NCI-H1048 (cell line): ENCODE data around the gene KCTD10.

Source experiments
- DNase-seq: peaks from one replicate; lab custom pipeline; 2025; lab: John Stamatoyannopoulos, UW

The KCTD10 gene, protein sequence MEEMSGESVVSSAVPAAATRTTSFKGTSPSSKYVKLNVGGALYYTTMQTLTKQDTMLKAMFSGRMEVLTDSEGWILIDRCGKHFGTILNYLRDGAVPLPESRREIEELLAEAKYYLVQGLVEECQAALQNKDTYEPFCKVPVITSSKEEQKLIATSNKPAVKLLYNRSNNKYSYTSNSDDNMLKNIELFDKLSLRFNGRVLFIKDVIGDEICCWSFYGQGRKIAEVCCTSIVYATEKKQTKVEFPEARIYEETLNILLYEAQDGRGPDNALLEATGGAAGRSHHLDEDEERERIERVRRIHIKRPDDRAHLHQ

GRCh38 chr12:109477185-109477962, at the start of gene KCTD10, which contains the start of gene UBE3B:
Gene KCTD10, minus strand, starts transcription at chr12:109477300. Its CDS starts 38 bp downstream, at chr12:109477262.
Gene UBE3B, plus strand, starts transcription at chr12:109477634. Its CDS starts 5,918 bp downstream, at chr12:109483552.
- peak; percentile 58 for DNase-seq

DNA sequence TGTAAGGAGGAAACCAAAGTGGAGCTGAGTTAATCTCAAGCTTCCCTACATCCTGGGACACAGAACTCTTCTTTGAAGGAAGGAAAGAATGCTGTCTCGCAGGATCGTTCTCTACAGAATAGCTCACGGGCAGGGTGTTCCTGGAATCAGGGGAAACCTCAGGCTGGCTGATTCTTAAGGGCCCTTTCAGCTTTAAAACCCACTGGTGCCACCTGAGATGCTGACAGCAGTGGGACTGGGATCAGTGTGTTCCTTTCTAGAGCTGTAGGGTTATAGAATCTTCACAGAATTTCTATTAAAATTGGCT, 48.1 kb upstream of the KCTD10 start:
- no peak for DNase-seq

- DNase-seq = no peak
Measured at GRCh38 chr12:109524466-109525278, 47.6 kb upstream of the KCTD10 start.

DNA sequence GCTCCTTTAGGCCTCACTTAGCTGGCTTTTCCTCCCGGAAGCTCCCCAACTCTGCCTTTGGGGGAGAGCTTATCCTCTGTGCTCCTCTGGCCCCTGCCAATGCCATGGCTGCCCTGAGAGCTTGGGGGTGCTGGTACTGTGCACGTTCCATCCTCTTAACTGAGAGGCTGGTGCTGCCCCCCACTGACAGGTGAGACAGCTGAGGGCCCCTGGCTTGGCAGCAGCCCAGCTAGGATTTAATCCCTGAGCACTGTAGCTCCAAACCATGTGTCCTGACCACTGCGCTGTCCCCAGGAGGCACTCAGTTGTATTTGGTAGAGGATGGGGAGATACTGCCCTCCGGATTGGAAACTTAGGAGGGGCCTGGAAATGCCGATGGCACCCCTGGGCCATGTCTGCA, 46.4 kb upstream of the KCTD10 start:
- DNase-seq = no peak

DNA sequence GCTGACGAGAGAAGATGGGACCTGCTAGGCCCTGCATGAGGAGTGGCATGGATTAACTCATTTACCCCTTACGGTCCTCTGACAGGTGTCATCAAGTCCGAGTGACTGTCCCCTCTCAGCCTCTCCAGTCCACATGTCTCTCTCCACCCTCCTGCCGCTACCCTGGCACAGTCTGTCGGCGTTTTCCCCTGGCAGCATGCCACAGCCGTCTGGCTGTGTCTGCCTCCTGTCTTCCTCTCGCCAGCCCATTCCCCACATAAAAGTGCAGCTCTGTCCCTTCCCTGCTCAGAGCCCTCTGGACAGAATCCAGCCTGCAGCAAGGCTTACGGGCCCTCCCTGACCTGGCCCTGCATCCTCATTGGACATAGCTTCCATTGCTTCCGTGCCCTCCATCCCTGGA, 46.0 kb upstream of the KCTD10 start:
- DNase-seq = no peak

- no peak for DNase-seq
Measured at GRCh38 chr12:109521831-109522230, 44.7 kb upstream of the KCTD10 start.

- no peak for DNase-seq
Measured at GRCh38 chr12:109519787-109520186, 42.7 kb upstream of the KCTD10 start.

DNA sequence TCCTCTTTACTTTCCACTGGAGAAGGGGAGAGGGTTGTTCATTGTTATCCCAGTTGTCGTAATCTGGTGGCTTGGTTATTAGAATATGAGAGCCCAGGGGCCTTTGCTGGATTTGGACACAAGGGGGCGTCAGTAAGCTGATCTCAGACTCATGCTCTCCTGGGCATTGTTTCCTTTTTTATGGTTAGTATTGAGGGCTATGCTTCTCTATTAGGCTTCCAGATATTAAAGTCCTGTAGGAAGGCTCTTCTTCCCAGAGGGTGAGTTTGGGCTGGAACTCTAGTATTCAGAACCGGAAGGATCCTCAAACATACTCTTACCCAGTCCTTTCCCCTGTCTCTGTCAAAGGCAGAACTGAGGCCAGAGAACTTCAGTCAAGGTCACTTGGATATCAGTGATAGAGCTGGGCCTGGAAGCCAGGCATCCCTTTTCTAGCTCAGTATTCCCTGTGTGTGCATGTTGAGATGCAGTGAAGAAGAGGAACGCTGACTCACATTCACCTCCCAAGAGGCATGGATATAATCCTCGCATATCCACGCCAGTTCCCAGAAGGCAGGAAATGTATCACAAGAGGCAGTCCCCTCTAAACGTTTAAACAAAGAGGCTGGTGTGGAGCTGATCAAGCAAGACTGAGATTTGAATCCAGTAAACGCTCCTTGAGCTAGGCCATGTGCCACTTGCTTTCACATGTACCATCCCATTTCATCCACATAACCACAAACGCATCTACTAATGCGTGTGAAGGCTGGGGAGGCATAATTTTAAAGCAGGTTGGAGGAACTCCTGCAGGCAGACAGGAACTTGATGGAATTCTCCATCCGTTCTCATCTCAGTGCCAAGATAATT, 41.9 kb upstream of the KCTD10 start:
- DNase-seq = no peak

DNA sequence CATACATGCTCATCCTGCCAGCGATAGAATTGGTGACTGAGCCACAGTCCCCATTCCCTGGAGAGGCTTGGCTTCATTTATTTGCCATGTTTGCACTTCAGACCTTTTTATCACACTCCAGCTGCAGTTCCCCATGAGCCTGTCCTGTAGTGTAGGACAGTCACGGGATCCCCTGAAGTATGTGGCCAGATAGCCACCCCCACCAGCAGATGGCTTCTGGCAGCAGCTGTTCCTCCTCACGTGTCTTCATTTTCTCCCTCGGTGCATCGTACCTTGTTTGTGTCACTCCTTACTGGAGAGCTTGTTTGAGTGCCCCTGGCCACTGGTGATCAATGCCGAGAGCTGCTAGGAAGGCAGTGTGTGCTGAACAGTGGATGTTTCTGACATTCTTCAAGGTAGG, 40.5 kb upstream of the KCTD10 start:
- no peak for DNase-seq

- DNase-seq = no peak
Measured at GRCh38 chr12:109513977-109514376, 36.9 kb upstream of the KCTD10 start.

GRCh38 chr12:109513051-109513450, 36.0 kb upstream of the KCTD10 start:
- DNase-seq = no peak

DNA sequence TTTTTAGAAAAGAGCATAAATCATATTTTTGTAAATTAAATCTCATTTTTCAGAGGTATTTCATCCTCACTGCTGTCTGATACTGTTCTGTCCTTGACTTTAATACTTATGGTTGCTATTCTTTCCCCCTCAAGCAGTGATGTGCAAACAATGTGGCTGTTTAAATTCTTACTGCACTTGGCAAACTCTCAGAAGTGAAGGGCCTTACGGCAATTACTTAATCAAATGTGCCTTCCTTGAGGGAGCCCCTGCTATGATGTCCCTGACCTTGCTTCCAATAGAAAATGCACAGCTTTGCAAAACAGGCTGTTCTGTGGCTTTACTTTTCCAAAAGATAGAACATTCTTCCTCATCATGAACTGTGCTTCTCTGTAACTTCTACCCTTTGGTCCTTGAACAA, 35.5 kb upstream of the KCTD10 start:
- DNase-seq = no peak

GRCh38 chr12:109510196-109510595, 33.1 kb upstream of the KCTD10 start:
- DNase-seq = no peak

- no peak for DNase-seq
Measured at GRCh38 chr12:109504068-109504467, 27.0 kb upstream of the KCTD10 start.

- DNase-seq = no peak
Measured at GRCh38 chr12:109503611-109504010, 26.5 kb upstream of the KCTD10 start.

DNA sequence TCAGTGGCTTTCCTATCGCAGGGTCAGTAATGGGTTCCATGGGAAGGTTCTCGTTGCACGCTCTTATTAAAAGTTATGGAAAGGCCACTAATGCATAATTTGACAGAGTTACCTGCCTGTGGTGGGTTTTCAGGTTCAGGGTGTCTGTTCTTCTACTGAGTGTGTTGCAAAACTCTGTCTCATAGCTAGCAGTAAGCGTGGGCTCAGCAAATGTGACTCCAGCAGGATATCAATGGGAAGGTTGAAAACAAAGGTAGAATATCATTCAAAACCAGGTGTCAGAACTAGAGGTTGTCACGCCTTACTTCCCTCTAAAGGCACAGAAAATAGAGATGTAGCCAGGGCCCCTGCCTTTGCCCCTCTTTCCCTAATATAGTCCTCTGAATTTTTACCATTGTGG, 25.2 kb upstream of the KCTD10 start:
- no peak for DNase-seq

GRCh38 chr12:109501299-109501698, 24.2 kb upstream of the KCTD10 start:
- no peak for DNase-seq

GRCh38 chr12:109500406-109501185, 23.5 kb upstream of the KCTD10 start:
- DNase-seq = no peak

DNA sequence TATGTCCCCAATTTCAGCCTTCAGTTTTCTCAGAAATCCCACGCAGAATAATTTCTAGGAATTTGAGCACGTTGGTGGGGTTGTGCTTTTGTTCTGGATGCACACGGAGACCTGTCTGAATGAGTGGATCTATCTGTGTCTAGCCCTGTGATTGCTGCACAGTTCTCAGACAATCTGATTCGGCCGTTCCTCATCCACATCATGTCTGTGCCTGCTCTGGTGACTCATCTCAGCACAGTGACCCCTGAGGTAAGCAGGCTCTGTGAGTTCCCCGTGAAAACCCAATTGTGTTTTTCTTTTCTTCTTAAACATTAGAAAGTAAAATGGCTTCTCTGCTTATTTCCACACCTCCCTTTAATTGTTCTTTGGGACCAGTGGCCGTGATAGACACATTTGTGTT, 20.6 kb upstream of the KCTD10 start:
- no peak for DNase-seq

DNA sequence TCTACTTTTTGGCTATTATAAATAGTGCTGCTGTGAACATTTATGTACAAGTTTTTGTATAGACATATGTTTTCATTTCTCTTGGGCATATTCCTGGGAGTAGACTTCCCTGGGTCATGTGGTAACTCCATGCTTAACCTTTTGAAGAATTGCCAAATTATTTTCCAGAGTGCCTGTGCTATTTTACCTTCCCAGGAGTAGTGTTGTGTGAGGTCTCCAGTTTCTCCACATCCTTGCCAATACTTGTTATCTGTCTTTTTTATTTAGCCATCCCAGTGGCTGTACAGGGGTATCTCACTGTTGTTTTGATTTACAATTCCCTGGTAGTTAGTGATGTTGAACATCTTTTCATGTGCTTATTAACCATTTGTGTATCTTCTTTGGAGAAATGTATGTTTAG, 19.2 kb upstream of the KCTD10 start:
- no peak for DNase-seq

- no peak for DNase-seq
Measured at GRCh38 chr12:109495012-109495411, 17.9 kb upstream of the KCTD10 start.
